HFFc6 (cell line): ENCODE results near the gene COPE. TPM values are rescaled to one million over a fixed set of nuclear protein-coding genes. Genes with fewer than 3 reads are reported as not detected.
"Not testable (repeated sequence)": the region's sequence is repeated elsewhere in the genome, so short reads cannot be mapped to it uniquely, and the experiment has no call there.

Source experiments
- DNase-seq: peaks from one replicate; pipeline ENCODE4 v3.0.0-alpha.2; 2018
- H3K27ac Mint-ChIP-seq: 2 replicates; pipeline ENCODE4 v1.8.0; 2020; ENCODE audit warnings: mild to moderate bottlenecking, mixed read lengths
- H3K27me3 Mint-ChIP-seq: 2 replicates; pipeline ENCODE4 v1.8.0; 2021; ENCODE audit warnings: mild to moderate bottlenecking, moderate library complexity, mixed read lengths; ENCODE audit not compliant: insufficient read depth
- H3K36me3 Mint-ChIP-seq: 2 replicates; pipeline ENCODE4 v1.8.0; 2021; ENCODE audit warnings: low read depth, mixed read lengths
- H3K4me1 Mint-ChIP-seq: 2 replicates; pipeline ENCODE4 v1.8.0; 2020; ENCODE audit warnings: low read depth, mixed read lengths
- H3K4me3 Mint-ChIP-seq: 2 replicates; pipeline ENCODE4 v1.8.0; 2020; ENCODE audit warnings: mild to moderate bottlenecking, moderate library complexity, mixed read lengths
- H3K9me3 Mint-ChIP-seq: 2 replicates; pipeline ENCODE4 v1.8.0; 2020; ENCODE audit warnings: mild to moderate bottlenecking, mixed read lengths
- CTCF ChIP-seq: fragments of 200-600 bp; sonication (generic); IDR thresholded peaks from 2 replicates; pipeline ENCODE4 v1.5.0; 2021; ENCODE audit warnings: antibody characterized with exemption, mild to moderate bottlenecking
- total RNA-seq, 6 experiments: library from RNA; stranded (reverse); fragmentation: NEBNext Ultra II Directional; extraction: Animal tissue kit (Norgen Biotek cat#: 25700); gene quantifications; 2 replicates in 1 of 6; 3 replicates in 5 of 6; pipeline ENCODE4 v1.2.3, GENCODE V29; 2021

Gene COPE
- total RNA-seq, 6 experiments from 2014 or later: 268 to 315 (median 286) TPM

GRCh38 chr19:18920400-18920799, 1.2 kb upstream of the COPE start:
- peaks cover 41% of the 10 kb centered on the region for H3K36me3 Mint-ChIP-seq
- peaks cover 13% of the 10 kb centered on the region for H3K27me3 Mint-ChIP-seq
- H3K4me3 Mint-ChIP-seq: peak overlapping the region; percentile 99
- peak overlapping the region; percentile 97 for H3K27ac Mint-ChIP-seq
- peaks cover 33% of the 10 kb centered on the region for H3K4me1 Mint-ChIP-seq
- H3K9me3 Mint-ChIP-seq: no peaks in the 10 kb centered on the region; the same call in 1 of the 2 replicates
- TF ChIP-seq CTCF: no peak
- no peak for DNase-seq

- peaks cover 41% of the 10 kb centered on the region for H3K36me3 Mint-ChIP-seq
- H3K4me1 Mint-ChIP-seq: peaks cover 33% of the 10 kb centered on the region
- peak overlapping the region; percentile 99 for H3K4me3 Mint-ChIP-seq
- H3K9me3 Mint-ChIP-seq: no peaks in the 10 kb centered on the region; the same call in 1 of the 2 replicates
- TF ChIP-seq CTCF: no peak
- peaks cover 13% of the 10 kb centered on the region for H3K27me3 Mint-ChIP-seq
- DNase-seq: peak; percentile 13
- H3K27ac Mint-ChIP-seq: peak overlapping the region; percentile 97
These were observed 670 bp upstream of the COPE start for GRCh38 chr19:18919900-18920214.

GRCh38 chr19:18917593-18917992, 1.6 kb downstream of the COPE start:
- Mint-ChIP-seq H3K4me1 (peaks cover 33% of the 10 kb centered on the region), H3K27me3 (peaks cover 12% of the 10 kb centered on the region), H3K27ac (peak overlapping the region; percentile 49; the same call in 1 of the 2 replicates), H3K4me3 (peak overlapping the region; percentile 99), H3K36me3 (peaks cover 44% of the 10 kb centered on the region)
- DNase-seq, H3K9me3 Mint-ChIP-seq: not testable (repeated sequence)

- H3K9me3 Mint-ChIP-seq: no peaks in the 10 kb centered on the region; the same call in 1 of the 2 replicates
- TF ChIP-seq CTCF: peak; percentile 61
- peaks cover 27% of the 10 kb centered on the region for H3K4me1 Mint-ChIP-seq
- peaks cover 42% of the 10 kb centered on the region for H3K36me3 Mint-ChIP-seq
- peak; percentile 45 for DNase-seq
- peaks cover 12% of the 10 kb centered on the region for H3K27me3 Mint-ChIP-seq
- peak overlapping the region; percentile 26; the same call in 1 of the 2 replicates for H3K27ac Mint-ChIP-seq
- H3K4me3 Mint-ChIP-seq: peak overlapping the region; percentile 42; the same call in 1 of the 2 replicates
These were observed 3.5 kb downstream of the COPE start for GRCh38 chr19:18915639-18916038.

GRCh38 chr19:18913466-18913865, 5.7 kb downstream of the COPE start:
- H3K4me1 Mint-ChIP-seq: peaks cover 16% of the 10 kb centered on the region
- TF ChIP-seq CTCF: no peak
- H3K27ac Mint-ChIP-seq: no peak overlapping the region
- H3K9me3 Mint-ChIP-seq: no peaks in the 10 kb centered on the region; the same call in 1 of the 2 replicates
- peaks cover 2% of the 10 kb centered on the region for H3K27me3 Mint-ChIP-seq
- peaks cover 26% of the 10 kb centered on the region for H3K36me3 Mint-ChIP-seq
- no peak overlapping the region for H3K4me3 Mint-ChIP-seq
- DNase-seq: no peak

GRCh38 chr19:18912933-18913332, 6.3 kb downstream of the COPE start:
- no peak for TF ChIP-seq CTCF
- peaks cover 23% of the 10 kb centered on the region for H3K36me3 Mint-ChIP-seq
- H3K27ac Mint-ChIP-seq: no peak overlapping the region
- DNase-seq: no peak
- H3K27me3 Mint-ChIP-seq: peaks cover 2% of the 10 kb centered on the region
- H3K4me1 Mint-ChIP-seq: peaks cover 12% of the 10 kb centered on the region; the same call in 1 of the 2 replicates
- no peaks in the 10 kb centered on the region for H3K9me3 Mint-ChIP-seq
- no peak overlapping the region for H3K4me3 Mint-ChIP-seq
